Prostate gland (tissue), 2 donors: Measurements from ENCODE around the gene CD320.

Experiments
- POLR2A ChIP-seq: fragments of 450-650 bp; IDR thresholded peaks from one replicate; pipeline ENCODE4 v1.6.1; 2016; ENCODE audit warnings: antibody characterized with exemption, mild to moderate bottlenecking
- POLR2AphosphoS5 ChIP-seq: sonication (generic); formaldehyde crosslinking; IDR thresholded peaks from one replicate; pipeline ENCODE4 v1.6.1; 2017; ENCODE audit warnings: antibody characterized with exemption
- TF ChIP-seq, protein P1 (sequence below), 4 experiments: fragments of 200-600 bp in 2 of 4; fragments of 450-650 bp in 2 of 4; sonication (generic) in 2 of 4; IDR thresholded peaks; 1 replicate in 3 of 4; 2 replicates in 1 of 4; pipeline ENCODE4 v1.5.1; 2016 to 2019; ENCODE audit warnings: antibody characterized with exemption in 4 of 4, mild to moderate bottlenecking in 2 of 4, moderate library complexity in 2 of 4

- TF ChIP-seq, protein P1, sequence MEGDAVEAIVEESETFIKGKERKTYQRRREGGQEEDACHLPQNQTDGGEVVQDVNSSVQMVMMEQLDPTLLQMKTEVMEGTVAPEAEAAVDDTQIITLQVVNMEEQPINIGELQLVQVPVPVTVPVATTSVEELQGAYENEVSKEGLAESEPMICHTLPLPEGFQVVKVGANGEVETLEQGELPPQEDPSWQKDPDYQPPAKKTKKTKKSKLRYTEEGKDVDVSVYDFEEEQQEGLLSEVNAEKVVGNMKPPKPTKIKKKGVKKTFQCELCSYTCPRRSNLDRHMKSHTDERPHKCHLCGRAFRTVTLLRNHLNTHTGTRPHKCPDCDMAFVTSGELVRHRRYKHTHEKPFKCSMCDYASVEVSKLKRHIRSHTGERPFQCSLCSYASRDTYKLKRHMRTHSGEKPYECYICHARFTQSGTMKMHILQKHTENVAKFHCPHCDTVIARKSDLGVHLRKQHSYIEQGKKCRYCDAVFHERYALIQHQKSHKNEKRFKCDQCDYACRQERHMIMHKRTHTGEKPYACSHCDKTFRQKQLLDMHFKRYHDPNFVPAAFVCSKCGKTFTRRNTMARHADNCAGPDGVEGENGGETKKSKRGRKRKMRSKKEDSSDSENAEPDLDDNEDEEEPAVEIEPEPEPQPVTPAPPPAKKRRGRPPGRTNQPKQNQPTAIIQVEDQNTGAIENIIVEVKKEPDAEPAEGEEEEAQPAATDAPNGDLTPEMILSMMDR (IDR thresholded peaks at IDR 0.05): no peak
- no peak for TF ChIP-seq POLR2A
- no peak for TF ChIP-seq POLR2AphosphoS5
Observed at GRCh38 chr19:8257052-8257443, 51.1 kb downstream of the CD320 start.
